Hepatocyte (in vitro differentiated cells): ENCODE results near the gene TAF1L.

Experiments
- EZH2 ChIP-seq: fragments of 200-600 bp; sonication (generic); IDR thresholded peaks from 2 replicates; pipeline ENCODE4 v1.6.1; 2016; ENCODE audit warnings: antibody characterized with exemption, mild to moderate bottlenecking, borderline replicate concordance
- EZH2phosphoT487 ChIP-seq: fragments of 200-600 bp; sonication (generic); IDR thresholded peaks from one replicate; pipeline ENCODE4 v1.6.1; 2018; ENCODE audit warnings: antibody characterized with exemption, mild to moderate bottlenecking, low read depth, moderate library complexity; ENCODE audit not compliant: unreplicated experiment, severe bottlenecking
- TF ChIP-seq, protein P1 (sequence below): fragments of 200-600 bp; sonication (generic); IDR thresholded peaks from 2 replicates; pipeline ENCODE4 v1.5.1; 2016; ENCODE audit warnings: antibody characterized with exemption, mild to moderate bottlenecking; ENCODE audit not compliant: poor library complexity

DNA sequence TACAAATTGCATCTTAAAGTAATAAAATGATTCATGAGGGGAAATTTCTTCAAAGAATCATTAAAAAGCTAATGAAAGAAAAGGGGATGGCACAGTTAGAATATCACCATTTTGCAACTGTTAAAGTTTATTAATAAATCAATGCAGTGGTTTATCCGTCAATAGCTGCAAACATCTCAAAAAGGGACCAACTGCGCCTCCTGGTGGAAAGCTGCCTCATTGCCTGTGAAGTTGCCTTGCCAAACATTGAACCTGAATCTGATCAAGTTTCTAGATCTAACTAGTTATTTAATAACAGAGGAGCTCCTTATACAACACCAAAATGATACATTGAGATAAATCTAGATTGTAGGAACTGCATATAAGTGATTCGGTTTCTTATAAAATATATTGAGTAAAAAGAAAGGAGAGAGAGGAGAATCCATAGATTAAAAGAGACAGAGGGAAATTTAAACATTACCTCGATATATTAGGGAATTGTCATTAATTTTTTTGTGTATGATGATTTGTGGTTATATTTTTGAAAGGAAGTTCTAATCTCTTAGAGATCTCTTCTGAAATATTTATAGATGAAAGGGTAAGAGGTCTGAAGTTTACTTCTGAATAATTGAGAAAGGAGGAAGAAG is 55.6 kb downstream of the TAF1L start:
- TF ChIP-seq, protein P1, sequence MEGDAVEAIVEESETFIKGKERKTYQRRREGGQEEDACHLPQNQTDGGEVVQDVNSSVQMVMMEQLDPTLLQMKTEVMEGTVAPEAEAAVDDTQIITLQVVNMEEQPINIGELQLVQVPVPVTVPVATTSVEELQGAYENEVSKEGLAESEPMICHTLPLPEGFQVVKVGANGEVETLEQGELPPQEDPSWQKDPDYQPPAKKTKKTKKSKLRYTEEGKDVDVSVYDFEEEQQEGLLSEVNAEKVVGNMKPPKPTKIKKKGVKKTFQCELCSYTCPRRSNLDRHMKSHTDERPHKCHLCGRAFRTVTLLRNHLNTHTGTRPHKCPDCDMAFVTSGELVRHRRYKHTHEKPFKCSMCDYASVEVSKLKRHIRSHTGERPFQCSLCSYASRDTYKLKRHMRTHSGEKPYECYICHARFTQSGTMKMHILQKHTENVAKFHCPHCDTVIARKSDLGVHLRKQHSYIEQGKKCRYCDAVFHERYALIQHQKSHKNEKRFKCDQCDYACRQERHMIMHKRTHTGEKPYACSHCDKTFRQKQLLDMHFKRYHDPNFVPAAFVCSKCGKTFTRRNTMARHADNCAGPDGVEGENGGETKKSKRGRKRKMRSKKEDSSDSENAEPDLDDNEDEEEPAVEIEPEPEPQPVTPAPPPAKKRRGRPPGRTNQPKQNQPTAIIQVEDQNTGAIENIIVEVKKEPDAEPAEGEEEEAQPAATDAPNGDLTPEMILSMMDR, result peak; percentile 89
- no peak for TF ChIP-seq EZH2
- no peak for TF ChIP-seq EZH2phosphoT487
